IPS DF 4.7 (cell line): ENCODE results near the gene TRPM6.
"Not testable (repeated sequence)": the region's sequence is repeated elsewhere in the genome, so short reads cannot be mapped to it uniquely, and the experiment has no call there.

ENCODE experiments used
- DNase-seq: peaks from one replicate; pipeline ENCODE4 v3.0.0-alpha.2; 2013; ENCODE audit warnings: low spot score; ENCODE audit errors: extremely low read depth

The TRPM6 gene, protein sequence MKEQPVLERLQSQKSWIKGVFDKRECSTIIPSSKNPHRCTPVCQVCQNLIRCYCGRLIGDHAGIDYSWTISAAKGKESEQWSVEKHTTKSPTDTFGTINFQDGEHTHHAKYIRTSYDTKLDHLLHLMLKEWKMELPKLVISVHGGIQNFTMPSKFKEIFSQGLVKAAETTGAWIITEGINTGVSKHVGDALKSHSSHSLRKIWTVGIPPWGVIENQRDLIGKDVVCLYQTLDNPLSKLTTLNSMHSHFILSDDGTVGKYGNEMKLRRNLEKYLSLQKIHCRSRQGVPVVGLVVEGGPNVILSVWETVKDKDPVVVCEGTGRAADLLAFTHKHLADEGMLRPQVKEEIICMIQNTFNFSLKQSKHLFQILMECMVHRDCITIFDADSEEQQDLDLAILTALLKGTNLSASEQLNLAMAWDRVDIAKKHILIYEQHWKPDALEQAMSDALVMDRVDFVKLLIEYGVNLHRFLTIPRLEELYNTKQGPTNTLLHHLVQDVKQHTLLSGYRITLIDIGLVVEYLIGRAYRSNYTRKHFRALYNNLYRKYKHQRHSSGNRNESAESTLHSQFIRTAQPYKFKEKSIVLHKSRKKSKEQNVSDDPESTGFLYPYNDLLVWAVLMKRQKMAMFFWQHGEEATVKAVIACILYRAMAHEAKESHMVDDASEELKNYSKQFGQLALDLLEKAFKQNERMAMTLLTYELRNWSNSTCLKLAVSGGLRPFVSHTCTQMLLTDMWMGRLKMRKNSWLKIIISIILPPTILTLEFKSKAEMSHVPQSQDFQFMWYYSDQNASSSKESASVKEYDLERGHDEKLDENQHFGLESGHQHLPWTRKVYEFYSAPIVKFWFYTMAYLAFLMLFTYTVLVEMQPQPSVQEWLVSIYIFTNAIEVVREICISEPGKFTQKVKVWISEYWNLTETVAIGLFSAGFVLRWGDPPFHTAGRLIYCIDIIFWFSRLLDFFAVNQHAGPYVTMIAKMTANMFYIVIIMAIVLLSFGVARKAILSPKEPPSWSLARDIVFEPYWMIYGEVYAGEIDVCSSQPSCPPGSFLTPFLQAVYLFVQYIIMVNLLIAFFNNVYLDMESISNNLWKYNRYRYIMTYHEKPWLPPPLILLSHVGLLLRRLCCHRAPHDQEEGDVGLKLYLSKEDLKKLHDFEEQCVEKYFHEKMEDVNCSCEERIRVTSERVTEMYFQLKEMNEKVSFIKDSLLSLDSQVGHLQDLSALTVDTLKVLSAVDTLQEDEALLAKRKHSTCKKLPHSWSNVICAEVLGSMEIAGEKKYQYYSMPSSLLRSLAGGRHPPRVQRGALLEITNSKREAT (N-terminal part only)

GRCh38 chr9:74887041-74887980, at the start of gene TRPM6:
Gene TRPM6, minus strand, starts transcription at chr9:74887921. Its CDS starts 65 bp downstream, at chr9:74887856.
- no peak for DNase-seq

GRCh38 chr9:74935008-74935407, 47.3 kb upstream of the TRPM6 start:
- no peak for DNase-seq

DNA sequence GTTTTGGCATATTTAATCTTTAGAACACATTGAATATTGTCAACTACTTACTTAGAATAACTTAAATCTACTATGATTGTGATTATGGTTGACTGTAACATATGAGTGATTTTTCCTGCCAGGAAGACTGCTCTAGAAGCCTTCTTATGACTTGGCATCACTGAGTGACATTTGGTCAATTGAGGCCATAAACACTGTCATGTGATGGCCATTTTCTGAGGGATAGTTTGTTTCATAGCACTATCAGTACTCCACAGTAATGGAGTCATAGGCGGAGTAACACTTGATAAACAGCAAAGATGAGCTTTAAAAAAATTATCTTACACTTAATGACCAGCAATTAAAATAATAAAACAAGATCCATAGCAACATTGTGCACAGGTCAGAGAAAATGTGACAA, 34.0 kb upstream of the TRPM6 start:
- DNase-seq: no peak

DNA sequence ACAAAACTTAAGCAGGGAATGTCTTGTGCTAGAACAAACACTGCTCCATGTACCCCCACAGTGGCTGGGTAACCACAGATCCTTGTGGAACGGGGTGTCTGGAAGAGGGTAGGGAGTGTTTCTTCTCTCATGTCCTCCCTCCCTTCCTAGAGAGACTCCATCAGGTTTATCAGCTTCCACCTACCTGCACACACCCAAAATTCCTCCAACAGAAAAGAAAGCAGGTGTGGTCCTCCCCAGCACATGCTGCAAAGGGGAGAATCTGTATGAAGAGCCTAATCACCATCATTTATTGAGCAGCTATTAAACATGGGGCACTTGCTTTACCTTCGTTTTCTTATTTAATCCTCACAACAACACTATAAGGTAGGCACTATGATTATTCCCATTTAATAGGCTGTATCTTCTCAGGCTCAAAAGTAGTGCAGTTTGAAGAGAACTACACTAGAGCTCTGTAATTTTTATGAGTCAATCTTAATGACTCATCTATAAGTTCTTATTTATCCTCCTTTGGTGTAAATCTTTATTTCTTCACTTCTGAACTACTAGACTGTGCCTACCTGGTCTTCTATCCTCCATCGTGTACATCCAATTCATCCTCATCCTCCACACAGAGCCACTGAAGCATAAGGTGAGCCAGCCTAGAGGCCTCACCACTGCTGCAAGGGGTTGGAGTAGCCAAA, 33.4 kb upstream of the TRPM6 start:
- DNase-seq: no peak

- no peak for DNase-seq
Measured at GRCh38 chr9:74910036-74910435, 22.3 kb upstream of the TRPM6 start.

GRCh38 chr9:74908665-74909064, 20.9 kb upstream of the TRPM6 start:
- DNase-seq: no peak

- DNase-seq: no peak
Measured at GRCh38 chr9:74907085-74907484, 19.4 kb upstream of the TRPM6 start.

GRCh38 chr9:74901001-74901400, 13.3 kb upstream of the TRPM6 start:
- DNase-seq: no peak

GRCh38 chr9:74888449-74888848, 728 bp upstream of the TRPM6 start:
- DNase-seq: not testable (repeated sequence)

DNA sequence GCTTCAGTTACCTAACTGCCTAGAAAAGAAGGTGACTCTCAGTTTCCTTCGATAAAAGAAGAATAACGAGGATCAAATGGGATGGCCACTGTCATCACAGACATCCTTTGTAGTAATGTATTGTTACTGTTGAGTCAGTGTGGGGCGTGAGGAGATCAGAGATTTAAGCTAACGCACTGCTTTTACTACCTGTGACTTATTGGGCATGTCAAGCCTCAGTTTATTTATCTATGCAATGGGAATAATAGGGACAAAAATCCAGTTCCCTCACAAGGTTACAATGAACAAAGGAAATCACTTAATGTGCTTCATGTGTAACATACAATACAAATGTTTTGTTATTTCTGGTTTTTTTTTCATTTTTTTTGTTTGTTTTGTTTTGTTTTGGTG, 255 bp upstream of the TRPM6 start:
- no peak for DNase-seq

DNA sequence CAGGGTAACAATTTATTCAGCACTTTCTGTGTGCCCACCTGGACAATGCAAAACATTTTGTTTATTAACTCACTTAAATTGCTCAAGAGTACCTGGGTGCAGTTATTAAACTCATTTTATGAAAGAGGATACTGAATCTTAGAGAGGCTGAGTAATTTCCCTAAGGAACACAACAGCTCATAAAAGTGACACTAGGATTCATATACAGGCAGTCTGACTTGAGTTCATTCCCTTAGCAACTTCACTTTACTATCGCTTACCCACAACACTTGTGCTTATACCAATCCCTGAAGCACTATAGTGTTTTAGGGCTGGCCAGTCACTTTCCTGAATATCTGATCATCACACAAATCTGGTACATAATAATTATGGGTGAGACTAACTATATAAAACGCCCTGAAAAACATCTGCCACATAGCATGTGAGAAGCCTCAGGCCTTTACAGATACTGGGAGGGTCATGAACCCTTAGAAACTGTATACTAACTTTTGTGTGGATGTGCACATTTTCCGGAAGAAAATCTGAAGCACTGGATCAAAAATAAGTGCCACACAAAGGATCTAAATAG, 11.3 kb downstream of the TRPM6 start:
- DNase-seq: no peak

- DNase-seq: no peak
Measured at GRCh38 chr9:74875656-74876055, 12.1 kb downstream of the TRPM6 start.

DNA sequence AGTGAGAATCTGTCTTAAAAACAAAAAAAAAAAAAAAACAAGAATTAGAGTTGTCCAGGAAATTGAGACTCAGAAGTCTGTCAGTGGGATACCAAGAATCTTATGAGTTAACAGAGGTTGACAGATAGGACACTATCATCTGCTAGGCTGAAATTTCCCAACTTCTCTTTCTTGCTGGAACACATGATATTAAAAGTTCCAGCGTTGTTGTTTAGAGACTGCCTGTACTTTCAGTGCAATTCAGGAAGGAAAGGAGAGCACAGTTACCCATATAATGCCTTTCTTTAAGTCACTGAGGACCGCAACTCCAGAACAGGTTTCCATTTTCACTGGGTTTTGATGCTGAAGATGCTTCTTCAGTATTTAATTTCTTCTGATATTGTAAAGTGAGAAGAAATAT, 13.5 kb downstream of the TRPM6 start:
- no peak for DNase-seq

GRCh38 chr9:74872619-74873233, 15.0 kb downstream of the TRPM6 start:
- no peak for DNase-seq

- DNase-seq: no peak
Measured at GRCh38 chr9:74867483-74867882, 20.2 kb downstream of the TRPM6 start.

DNA sequence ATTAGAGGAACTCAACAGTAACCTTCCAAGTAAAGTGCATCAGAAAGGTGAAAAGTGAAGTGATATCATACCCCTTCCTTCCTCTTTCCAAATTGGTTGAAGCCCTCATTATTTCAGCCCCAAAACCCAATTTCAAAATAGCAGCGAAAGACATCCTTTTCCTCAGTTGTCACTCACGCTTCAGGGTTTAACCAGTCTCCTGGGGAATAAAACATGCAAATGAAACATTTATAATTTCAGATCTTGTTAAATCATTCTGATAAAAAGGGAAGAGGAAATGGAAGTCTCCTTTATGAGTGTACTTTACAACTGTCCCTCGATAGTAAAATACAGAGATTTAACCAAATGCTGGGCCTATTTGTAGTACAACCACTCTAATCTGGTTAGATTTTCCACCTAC, 22.5 kb downstream of the TRPM6 start:
- no peak for DNase-seq

DNA sequence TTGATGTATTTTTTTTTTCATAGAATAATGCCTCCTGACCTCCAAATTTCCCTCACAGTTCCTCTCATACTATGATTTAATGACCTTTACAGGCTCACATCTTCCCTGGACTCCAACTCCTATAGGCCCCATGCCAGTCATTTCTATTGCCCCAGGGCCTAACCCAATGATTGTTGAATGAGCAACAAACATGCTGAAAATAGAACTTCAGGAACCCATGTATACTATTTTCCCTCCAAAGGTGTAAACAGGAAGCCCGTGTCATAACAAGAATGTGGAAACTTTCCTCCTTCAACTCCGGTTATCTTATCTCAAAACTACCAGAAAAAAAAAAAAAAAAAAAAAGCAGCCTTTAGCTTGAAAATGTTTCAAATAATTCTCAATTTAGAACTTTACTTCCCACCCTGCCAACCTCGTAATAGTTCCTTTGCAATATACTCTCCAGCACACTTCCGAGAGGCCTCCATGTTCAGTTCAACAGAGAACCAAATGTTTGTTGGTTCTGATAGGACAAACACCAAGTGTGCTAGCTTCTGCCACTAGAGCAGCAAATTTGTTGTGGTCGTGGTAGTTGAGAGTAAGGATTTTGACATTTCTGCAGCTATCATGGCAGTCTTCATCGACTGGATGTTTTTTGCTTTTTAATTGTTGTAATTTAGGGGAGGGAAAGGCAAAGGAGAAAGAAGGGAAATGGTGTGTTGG, 25.8 kb downstream of the TRPM6 start:
- DNase-seq: no peak

GRCh38 chr9:74861071-74861470, 26.6 kb downstream of the TRPM6 start:
- DNase-seq: no peak
